Subcutaneous abdominal adipose tissue (tissue), 5 donors: Measurements from ENCODE around the gene PTPN4.

Experiments
- H3K27ac ChIP-seq: one replicate; pipeline ENCODE4 v1.7.0; 2013; ENCODE audit warnings: low read depth, mild to moderate bottlenecking, inconsistent platforms, low read length, moderate library complexity
- H3K27me3 ChIP-seq, 5 donors: one replicate each; pipeline ENCODE4 v1.7.0; 2013; ENCODE audit warnings: low read length in 5 of 5, inconsistent platforms in 1 of 5; ENCODE audit not compliant: control insufficient read depth in 5 of 5, insufficient read depth in 4 of 5
- H3K36me3 ChIP-seq, 5 donors: one replicate each; pipeline ENCODE4 v1.7.0; 2013; ENCODE audit warnings: low read length in 5 of 5; ENCODE audit not compliant: control insufficient read depth in 5 of 5, insufficient read depth in 5 of 5
- H3K4me1 ChIP-seq, 5 donors: one replicate each; pipeline ENCODE4 v1.7.0; 2013; ENCODE audit warnings: low read length in 5 of 5, mild to moderate bottlenecking in 3 of 5, moderate library complexity in 1 of 5; ENCODE audit not compliant: control insufficient read depth in 5 of 5, insufficient read depth in 5 of 5
- H3K4me3 ChIP-seq, 5 donors: one replicate each; pipeline ENCODE4 v1.7.0; 2013; ENCODE audit warnings: low read length in 5 of 5, low read depth in 1 of 5
- H3K9ac ChIP-seq, 5 donors: one replicate each; pipeline ENCODE4 v1.7.0; 2013; ENCODE audit warnings: low read length in 5 of 5, mild to moderate bottlenecking in 4 of 5, moderate library complexity in 3 of 5
- H3K9me3 ChIP-seq, 5 donors: one replicate each; pipeline ENCODE4 v1.7.0; 2013; ENCODE audit warnings: low read length in 5 of 5; ENCODE audit not compliant: control insufficient read depth in 5 of 5
- donor health status: healthy.
- donor health status: healthy.
- donor health status: healthy.
- donor health status: healthy.
- donor health status: healthy.

The PTPN4 gene

GRCh38 chr2:119732601-119733164, 27.0 kb upstream of the PTPN4 start:
- Histone ChIP-seq H3K36me3 (no peaks in the 10 kb centered on the region), H3K27ac (no peak overlapping the region), H3K9ac (no peak overlapping the region), H3K9me3 (no peaks in the 10 kb centered on the region), H3K27me3 (no peaks in the 10 kb centered on the region), H3K4me1 (peaks cover 2 to 19% (median 9%) of the 10 kb centered on the region in 5 donors), H3K4me3 (no peak overlapping the region)

DNA sequence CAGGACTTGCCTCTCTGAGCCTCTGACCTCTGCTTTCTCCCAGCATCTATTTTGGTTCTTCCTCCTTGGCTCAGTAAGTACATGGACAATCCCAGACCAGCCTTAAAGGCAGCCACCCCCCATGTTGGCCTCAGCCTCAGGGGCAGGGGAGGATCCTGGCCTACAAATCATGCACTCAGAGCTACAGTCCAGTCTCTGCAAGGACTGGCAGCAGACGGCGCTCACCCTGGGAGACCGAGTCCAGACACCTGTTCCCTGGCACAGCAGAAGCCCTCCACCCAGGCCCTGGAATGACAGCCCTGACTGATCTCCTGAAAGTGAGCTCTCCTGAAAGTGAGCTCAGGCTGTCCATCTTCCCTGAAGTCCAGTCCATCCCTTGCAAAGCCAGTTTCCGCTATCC, 25.7 kb upstream of the PTPN4 start:
- Histone ChIP-seq H3K9ac (no peak overlapping the region), H3K4me3 (no peak overlapping the region), H3K36me3 (no peaks in the 10 kb centered on the region), H3K9me3 (no peaks in the 10 kb centered on the region), H3K27ac (no peak overlapping the region), H3K4me1 (peaks cover 2 to 17% (median 9%) of the 10 kb centered on the region in 5 donors), H3K27me3 (no peaks in the 10 kb centered on the region)

DNA sequence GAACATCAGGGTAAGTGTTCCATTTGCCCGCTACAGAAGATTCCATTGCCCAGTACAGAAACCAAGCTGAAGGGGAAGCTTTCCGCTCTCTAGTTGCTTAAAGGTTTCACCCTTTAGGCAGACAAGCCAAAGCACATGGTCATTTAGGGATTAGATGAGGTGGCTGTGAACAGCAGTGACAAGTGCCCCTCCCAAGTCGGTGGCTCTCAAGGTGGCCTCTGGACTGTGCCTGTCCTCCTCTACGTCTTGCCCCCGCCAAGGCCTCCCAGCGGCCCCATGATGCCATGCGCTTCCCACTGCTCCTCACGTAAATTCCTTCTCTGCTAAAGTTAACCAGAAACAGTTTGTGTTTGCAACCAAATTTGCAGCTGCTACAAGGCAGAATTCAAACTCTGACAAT, 24.2 kb upstream of the PTPN4 start:
- Histone ChIP-seq H3K4me3 (no peak overlapping the region), H3K27ac (no peak overlapping the region), H3K36me3 (no peaks in the 10 kb centered on the region), H3K9ac (no peak overlapping the region), H3K9me3 (no peaks in the 10 kb centered on the region), H3K4me1 (peaks cover 4 to 13% (median 12%) of the 10 kb centered on the region in 5 donors), H3K27me3 (no peaks in the 10 kb centered on the region)

DNA sequence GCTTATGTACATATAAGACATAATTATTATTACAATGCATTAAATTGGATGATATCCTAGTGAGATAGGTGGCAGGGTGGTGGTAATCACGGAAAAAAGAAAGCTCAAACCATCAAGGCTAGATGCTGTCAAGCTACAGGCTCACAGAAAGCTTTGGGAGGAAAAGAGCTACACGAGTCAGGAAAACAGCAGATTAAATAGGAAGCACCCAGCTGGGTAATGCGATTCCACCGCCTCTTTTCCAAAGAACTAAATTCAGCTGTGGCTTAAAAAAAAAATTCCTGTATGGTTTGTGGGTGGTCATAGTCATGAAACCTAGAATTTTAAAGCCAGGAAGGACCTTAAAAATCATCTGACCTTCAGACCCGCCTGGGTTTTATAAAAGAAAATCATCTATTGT, 23.7 kb upstream of the PTPN4 start:
- no peak overlapping the region for H3K27ac ChIP-seq
- no peak overlapping the region for H3K4me3 ChIP-seq
- no peaks in the 10 kb centered on the region for H3K27me3 ChIP-seq
- H3K36me3 ChIP-seq: no peaks in the 10 kb centered on the region
- peaks cover 4 to 13% (median 12%) of the 10 kb centered on the region in 5 donors for H3K4me1 ChIP-seq
- no peaks in the 10 kb centered on the region for H3K9me3 ChIP-seq
- no peak overlapping the region for H3K9ac ChIP-seq

DNA sequence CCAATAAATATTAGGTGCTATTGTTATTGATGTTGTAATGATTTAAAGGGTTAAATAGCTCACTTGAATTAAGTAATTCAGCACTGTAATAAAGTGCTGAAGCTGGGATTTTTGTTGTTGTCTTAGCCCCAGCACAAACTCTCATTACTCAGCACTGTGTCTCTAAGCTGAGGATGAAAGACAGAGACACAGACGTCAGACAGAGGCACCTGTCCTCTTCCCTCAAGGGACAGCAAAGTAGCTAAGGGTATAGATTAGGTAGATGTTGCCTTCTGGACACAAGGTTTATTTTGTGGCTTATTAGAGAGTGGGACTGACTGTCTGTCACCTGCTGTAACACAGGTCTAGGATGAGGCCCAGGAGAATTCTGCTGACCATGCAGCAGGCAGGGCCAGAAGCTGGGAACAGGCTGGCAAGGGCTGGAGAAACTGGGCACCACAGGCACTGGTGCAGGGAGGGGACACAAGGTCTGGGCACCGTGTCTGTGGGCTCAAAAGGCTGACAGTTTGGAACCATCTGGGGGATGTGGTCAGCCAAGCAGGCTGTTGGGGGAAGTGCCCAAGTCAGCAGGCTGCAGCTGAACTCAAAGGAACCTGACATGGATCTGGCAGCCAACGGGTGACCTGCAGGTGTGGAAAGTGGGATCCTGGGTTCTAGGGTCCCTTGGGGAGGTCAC, 20.0 kb upstream of the PTPN4 start:
- H3K27ac ChIP-seq: no peak overlapping the region
- H3K9ac ChIP-seq: no peak overlapping the region
- H3K36me3 ChIP-seq: no peaks in the 10 kb centered on the region
- H3K9me3 ChIP-seq: no peaks in the 10 kb centered on the region
- H3K4me3 ChIP-seq: no peak overlapping the region
- no peaks in the 10 kb centered on the region for H3K27me3 ChIP-seq
- peaks cover 1 to 6% (median 5%) of the 10 kb centered on the region in 5 donors for H3K4me1 ChIP-seq

GRCh38 chr2:119741001-119741400, 18.7 kb upstream of the PTPN4 start:
- no peaks in the 10 kb centered on the region for H3K27me3 ChIP-seq
- no peaks in the 10 kb centered on the region for H3K36me3 ChIP-seq
- no peak overlapping the region for H3K27ac ChIP-seq
- no peak overlapping the region for H3K9ac ChIP-seq
- H3K4me1 ChIP-seq: peaks cover 0 to 6% (median 5%) of the 10 kb centered on the region in 5 donors
- no peaks in the 10 kb centered on the region for H3K9me3 ChIP-seq
- H3K4me3 ChIP-seq: no peak overlapping the region

DNA sequence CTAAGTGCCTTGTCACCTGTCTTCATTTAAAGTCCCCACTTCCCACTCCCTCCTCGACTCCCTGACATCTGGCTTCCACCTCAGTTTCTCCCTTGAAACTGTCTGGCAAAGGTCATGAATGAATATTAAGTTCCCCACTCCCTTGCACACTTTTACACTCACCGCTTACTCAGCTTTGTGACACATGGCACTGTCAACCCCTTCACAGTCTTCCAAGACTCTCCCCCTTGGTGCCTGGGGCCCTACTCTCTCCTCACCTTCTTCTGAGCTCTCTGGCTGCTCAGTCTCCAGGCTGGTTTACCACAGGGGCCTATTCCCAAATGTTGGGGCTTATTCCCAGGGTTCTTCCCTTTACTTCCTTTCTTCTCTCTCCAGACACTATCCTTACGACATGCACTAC, 17.9 kb upstream of the PTPN4 start:
- H3K27ac ChIP-seq: no peak overlapping the region
- no peaks in the 10 kb centered on the region for H3K36me3 ChIP-seq
- H3K9me3 ChIP-seq: no peaks in the 10 kb centered on the region
- H3K4me1 ChIP-seq: peaks cover 0 to 7% (median 5%) of the 10 kb centered on the region in 5 donors
- H3K9ac ChIP-seq: no peak overlapping the region
- H3K27me3 ChIP-seq: no peaks in the 10 kb centered on the region
- H3K4me3 ChIP-seq: no peak overlapping the region

DNA sequence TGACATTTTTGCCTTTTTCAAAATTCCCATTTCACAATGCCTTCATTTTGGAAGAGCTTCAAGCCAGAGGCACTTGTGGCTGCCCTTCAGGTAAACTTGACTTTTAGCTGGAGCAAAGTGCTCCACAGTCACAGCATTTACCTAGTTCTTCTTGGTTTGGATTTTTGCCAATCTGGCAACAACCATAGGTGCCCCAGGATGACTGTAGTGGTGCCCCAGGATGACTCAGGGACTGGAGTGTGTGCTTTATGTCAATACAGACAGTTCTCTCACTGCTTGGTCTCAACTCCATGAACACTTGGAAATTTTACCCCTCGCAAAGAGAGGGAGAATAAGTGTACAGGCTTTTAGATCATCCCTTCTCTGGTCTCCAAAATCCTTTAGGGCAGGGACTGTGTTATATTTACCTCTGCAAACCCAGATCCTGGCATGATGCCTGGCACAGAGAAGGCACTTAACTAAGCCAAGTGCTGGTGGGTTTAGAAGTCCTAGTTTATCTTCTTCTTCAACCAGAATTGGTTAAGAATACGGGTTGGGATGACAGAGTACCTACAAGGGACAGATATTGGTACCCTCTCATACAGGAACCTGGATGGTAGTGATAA, 15.3 kb upstream of the PTPN4 start:
- Histone ChIP-seq H3K9ac (no peak overlapping the region), H3K9me3 (no peaks in the 10 kb centered on the region), H3K4me1 (peaks cover 2 to 17% (median 6%) of the 10 kb centered on the region in 5 donors), H3K27ac (no peak overlapping the region), H3K27me3 (no peaks in the 10 kb centered on the region), H3K4me3 (no peak overlapping the region), H3K36me3 (no peaks in the 10 kb centered on the region)

DNA sequence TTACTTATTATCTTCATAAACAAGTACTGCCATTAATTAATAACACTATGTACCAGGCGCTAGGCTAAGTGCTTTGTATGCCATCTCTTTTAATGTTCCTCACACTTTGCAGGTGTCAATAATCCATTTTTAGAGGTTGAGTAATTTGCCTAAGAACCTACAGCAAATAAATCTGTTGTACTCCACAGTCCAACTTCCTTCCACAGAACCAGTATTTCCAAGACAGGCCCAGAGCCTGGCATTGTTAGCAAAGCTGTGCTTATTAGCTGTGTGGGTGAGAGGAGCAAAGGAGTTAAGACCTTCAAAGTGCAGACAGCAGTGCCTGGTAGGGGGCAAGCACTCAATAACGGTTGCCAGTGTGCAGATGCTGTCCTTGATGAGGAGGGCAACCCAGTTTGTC, 14.2 kb upstream of the PTPN4 start:
- Histone ChIP-seq H3K27me3 (no peaks in the 10 kb centered on the region), H3K9me3 (no peaks in the 10 kb centered on the region), H3K4me3 (no peak overlapping the region), H3K9ac (no peak overlapping the region), H3K27ac (no peak overlapping the region), H3K36me3 (no peaks in the 10 kb centered on the region), H3K4me1 (peaks cover 0 to 13% (median 3%) of the 10 kb centered on the region in 5 donors)

GRCh38 chr2:119746836-119747686, 12.7 kb upstream of the PTPN4 start:
- H3K9me3 ChIP-seq: no peaks in the 10 kb centered on the region
- H3K4me1 ChIP-seq: peaks cover 0 to 13% (median 3%) of the 10 kb centered on the region in 5 donors
- no peaks in the 10 kb centered on the region for H3K27me3 ChIP-seq
- no peak overlapping the region for H3K4me3 ChIP-seq
- no peaks in the 10 kb centered on the region for H3K36me3 ChIP-seq
- H3K27ac ChIP-seq: no peak overlapping the region
- peak overlapping the region in 1 of 5 donors; percentile 14 for H3K9ac ChIP-seq
